WERI-Rb-1 (cell line): ENCODE data around the gene ME2.

ENCODE experiments used
- DNase-seq: peaks from one replicate; pipeline ENCODE4 v3.0.0-alpha.2; 2020
- H3K27ac ChIP-seq: fragments of 250-450 bp; sonication (Bioruptor Pico); 2 replicates; pipeline ENCODE4 v1.5.1; 2020; ENCODE audit warnings: mild to moderate bottlenecking, moderate library complexity
- H3K27me3 ChIP-seq: fragments of 250-450 bp; sonication (Bioruptor Pico); 2 replicates; pipeline ENCODE4 v1.5.1; 2021; ENCODE audit warnings: mild to moderate bottlenecking, low read depth, moderate library complexity; ENCODE audit not compliant: insufficient read depth, severe bottlenecking
- H3K36me3 ChIP-seq: fragments of 250-450 bp; sonication (Bioruptor Pico); 2 replicates; pipeline ENCODE4 v1.5.1; 2020; ENCODE audit warnings: mild to moderate bottlenecking, moderate library complexity
- H3K4me3 ChIP-seq: 2 replicates; pipeline ENCODE4 v1.5.1; 2011; ENCODE audit warnings: low read depth, mild to moderate bottlenecking, control low read depth, low read length
- H3K9me3 ChIP-seq: fragments of 250-450 bp; sonication (Bioruptor Pico); 2 replicates; pipeline ENCODE4 v1.5.1; 2021; ENCODE audit warnings: mild to moderate bottlenecking, moderate library complexity; ENCODE audit not compliant: severe bottlenecking
- TF ChIP-seq, protein P1 (sequence below): IDR thresholded peaks from 2 replicates; pipeline ENCODE4 v1.5.1; 2011; ENCODE audit warnings: low read depth, mild to moderate bottlenecking, control low read depth, inconsistent platforms, low read length

ME2 gene

DNA sequence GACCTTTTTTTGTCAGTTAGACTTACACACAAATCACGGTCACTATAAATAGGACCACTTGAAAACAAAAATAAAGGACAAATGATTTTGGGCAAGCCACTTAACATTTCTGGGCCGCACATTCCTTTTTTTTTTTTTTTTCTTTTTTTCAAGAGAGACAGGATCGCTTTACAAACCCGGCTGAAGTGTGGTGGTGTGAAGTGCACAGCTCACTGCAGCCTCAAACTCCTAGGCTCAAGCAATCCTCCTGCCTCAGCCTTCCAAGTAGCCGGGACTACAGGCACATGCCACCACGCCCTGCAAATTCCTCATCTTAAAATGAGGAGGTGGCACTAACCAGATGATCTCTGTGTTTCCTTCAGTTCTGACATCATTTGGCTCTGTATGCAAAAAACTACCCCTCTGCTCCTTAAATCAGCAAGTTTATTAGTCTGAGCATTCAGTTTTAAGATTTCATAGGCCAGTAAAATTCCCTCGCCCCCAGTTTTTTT is 30.8 kb upstream of the ME2 start:
- no peaks in the 10 kb centered on the region for H3K36me3 ChIP-seq
- H3K9me3 ChIP-seq: no peaks in the 10 kb centered on the region
- no peak overlapping the region for H3K27ac ChIP-seq
- H3K27me3 ChIP-seq: no peaks in the 10 kb centered on the region
- H3K4me3 ChIP-seq: no peak overlapping the region
- TF ChIP-seq, protein P1, sequence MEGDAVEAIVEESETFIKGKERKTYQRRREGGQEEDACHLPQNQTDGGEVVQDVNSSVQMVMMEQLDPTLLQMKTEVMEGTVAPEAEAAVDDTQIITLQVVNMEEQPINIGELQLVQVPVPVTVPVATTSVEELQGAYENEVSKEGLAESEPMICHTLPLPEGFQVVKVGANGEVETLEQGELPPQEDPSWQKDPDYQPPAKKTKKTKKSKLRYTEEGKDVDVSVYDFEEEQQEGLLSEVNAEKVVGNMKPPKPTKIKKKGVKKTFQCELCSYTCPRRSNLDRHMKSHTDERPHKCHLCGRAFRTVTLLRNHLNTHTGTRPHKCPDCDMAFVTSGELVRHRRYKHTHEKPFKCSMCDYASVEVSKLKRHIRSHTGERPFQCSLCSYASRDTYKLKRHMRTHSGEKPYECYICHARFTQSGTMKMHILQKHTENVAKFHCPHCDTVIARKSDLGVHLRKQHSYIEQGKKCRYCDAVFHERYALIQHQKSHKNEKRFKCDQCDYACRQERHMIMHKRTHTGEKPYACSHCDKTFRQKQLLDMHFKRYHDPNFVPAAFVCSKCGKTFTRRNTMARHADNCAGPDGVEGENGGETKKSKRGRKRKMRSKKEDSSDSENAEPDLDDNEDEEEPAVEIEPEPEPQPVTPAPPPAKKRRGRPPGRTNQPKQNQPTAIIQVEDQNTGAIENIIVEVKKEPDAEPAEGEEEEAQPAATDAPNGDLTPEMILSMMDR: no peak
- DNase-seq: no peak

DNA sequence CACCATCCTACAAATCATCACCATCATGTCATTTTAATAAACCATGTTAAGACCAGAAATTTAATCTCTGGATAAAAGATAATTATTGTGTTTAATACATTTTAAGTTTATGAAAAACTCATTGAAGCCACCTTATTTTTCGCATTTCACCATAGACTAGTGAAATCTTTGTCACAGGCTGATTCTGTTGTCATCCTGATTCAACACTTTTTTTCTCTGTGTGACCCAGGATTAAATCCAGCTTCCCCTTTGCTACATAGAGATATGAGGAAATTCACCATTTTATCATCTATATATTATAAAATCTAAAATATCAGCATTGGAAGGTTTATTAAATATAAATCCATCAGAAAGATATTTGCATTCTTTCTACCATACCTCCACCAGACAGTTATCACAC is 29.9 kb upstream of the ME2 start:
- Histone ChIP-seq H3K9me3 (no peaks in the 10 kb centered on the region), H3K27ac (no peak overlapping the region), H3K27me3 (no peaks in the 10 kb centered on the region), H3K4me3 (no peak overlapping the region), H3K36me3 (no peaks in the 10 kb centered on the region)
- TF ChIP-seq, protein P1: no peak
- no peak for DNase-seq

DNA sequence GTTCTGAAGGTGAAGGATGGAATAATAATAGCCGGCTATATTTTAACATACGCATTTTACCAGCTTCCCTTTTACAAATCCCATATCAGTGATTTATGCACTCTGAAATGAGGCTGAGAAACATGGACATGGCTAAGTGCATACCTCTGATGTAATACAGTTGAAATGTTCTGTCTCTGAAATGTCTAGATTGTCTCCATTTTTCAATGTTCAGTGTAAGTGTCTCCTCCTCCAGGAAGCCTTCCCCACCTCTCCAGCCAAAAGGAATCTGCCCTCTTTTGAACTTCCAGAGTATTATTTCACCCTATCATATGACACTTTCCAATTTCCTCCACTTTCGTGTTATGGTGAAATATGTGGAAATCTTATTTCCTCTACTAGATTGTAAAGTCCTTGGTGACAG is 29.5 kb upstream of the ME2 start:
- no peaks in the 10 kb centered on the region for H3K9me3 ChIP-seq
- H3K27me3 ChIP-seq: no peaks in the 10 kb centered on the region
- DNase-seq: no peak
- H3K36me3 ChIP-seq: no peaks in the 10 kb centered on the region
- no peak overlapping the region for H3K4me3 ChIP-seq
- TF ChIP-seq, protein P1: no peak
- H3K27ac ChIP-seq: no peak overlapping the region

DNA sequence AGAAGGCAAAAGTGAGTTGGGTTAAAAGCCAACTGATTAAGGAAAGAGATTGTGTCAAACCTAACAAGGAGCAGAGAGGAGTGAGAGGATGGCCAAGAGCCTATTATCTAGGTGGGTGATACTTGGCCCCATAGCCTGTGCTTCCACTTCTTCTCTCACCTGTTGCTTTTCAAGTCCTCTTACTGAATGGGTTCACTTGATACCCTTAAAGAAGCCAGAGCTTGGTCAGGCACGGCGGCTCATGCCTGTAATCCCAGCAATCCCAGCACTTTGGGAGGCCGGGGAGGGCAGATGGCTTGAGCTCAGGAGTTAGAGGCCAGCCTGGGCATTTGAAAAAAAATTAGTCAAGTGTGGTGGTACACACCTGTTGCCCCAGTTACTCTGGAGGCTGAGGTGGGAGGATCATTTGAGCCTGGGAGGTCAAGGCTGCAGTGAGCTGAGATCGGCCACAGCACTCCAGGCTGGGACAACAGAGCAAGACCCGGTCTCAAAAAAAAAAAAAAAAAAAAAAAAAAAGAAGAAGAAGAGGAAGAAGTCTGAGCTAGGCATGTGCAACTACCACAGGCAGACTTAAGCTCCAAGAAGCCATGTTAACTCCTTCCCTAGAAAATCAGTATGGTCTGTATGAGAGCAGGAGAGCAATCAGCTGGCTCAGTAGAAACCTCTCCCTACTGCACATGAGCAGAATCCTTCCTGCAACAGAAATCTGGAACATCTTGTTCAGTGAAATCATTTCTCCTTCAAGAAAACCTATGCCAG is 28.4 kb upstream of the ME2 start:
- no peak overlapping the region for H3K27ac ChIP-seq
- no peak overlapping the region for H3K4me3 ChIP-seq
- H3K36me3 ChIP-seq: no peaks in the 10 kb centered on the region
- H3K9me3 ChIP-seq: no peaks in the 10 kb centered on the region
- H3K27me3 ChIP-seq: no peaks in the 10 kb centered on the region
- TF ChIP-seq, protein P1: no peak
- no peak for DNase-seq

DNA sequence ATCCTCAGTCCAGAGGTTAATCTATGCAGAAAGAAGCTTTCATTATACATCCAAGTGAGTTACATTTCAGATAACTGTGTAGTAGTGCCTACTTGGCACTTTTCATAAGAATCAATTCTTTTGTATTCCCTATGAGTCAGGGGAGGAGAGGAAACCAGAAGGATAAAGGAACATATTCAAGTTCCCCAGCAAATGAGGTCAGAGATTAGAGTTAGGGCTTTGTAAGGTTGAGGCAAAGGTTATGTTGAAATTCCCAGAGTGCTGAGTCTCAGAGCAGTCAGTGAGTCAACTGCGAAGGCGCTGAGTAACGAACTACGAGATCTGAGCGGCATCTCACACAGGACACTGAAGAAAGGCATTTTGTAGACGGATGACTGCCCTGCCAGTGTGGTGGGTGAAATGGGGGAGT is 25.1 kb upstream of the ME2 start:
- Histone ChIP-seq H3K4me3 (no peak overlapping the region), H3K27ac (no peak overlapping the region)
- DNase-seq: no peak

More for the DNA sequence above, 25.1 kb upstream of the ME2 start:
- no peaks in the 10 kb centered on the region for H3K27me3 ChIP-seq
- H3K9me3 ChIP-seq: no peaks in the 10 kb centered on the region
- TF ChIP-seq, protein P1: no peak
- no peaks in the 10 kb centered on the region for H3K36me3 ChIP-seq
